Peyer's patch (tissue), 4 donors: ENCODE data around the gene RNF214. TPM values are rescaled to one million over a fixed set of nuclear protein-coding genes. Genes with fewer than 3 reads are reported as not detected.
A peak's percentile ranks its signal among the peaks of the same experiment; 100 is the strongest.

Source experiments
- DNase-seq, 3 donors: peaks; one replicate each; pipeline ENCODE4 v3.0.0-alpha.2; 2017 to 2019
- H3K27ac ChIP-seq, 4 donors: fragments of 200-600 bp; sonication (generic); one replicate each; pipeline ENCODE4 v1.5.1; 2016 to 2019
- H3K27me3 ChIP-seq, 2 donors: fragments of 200-600 bp; sonication (generic); one replicate each; pipeline ENCODE4 v1.5.1; 2019
- H3K36me3 ChIP-seq, 3 donors: fragments of 200-600 bp; sonication (generic); one replicate each; pipeline ENCODE4 v1.5.1; 2016 to 2019
- H3K4me1 ChIP-seq, 4 donors: fragments of 200-600 bp; sonication (generic); one replicate each; pipeline ENCODE4 v1.5.1; 2016 to 2019
- H3K4me3 ChIP-seq, 4 donors: fragments of 200-600 bp; sonication (generic); 1 replicate in 3 of 4; 2 replicates in 1 of 4; pipeline ENCODE4 v1.5.1; 2016 to 2019; ENCODE audit warnings: mild to moderate bottlenecking in 1 of 4
- H3K9me3 ChIP-seq, 4 donors: fragments of 200-600 bp; sonication (generic); one replicate each; pipeline ENCODE4 v1.5.1; 2016 to 2019; ENCODE audit warnings: mild to moderate bottlenecking in 1 of 4
- POLR2A ChIP-seq, 2 donors: fragments of 450-650 bp; IDR thresholded peaks; one replicate each; pipeline ENCODE4 v1.5.1; 2017; ENCODE audit warnings: antibody characterized with exemption in 2 of 2, mild to moderate bottlenecking in 2 of 2, moderate library complexity in 2 of 2
- total RNA-seq, 4 donors: library from RNA; depleted of rRNA; stranded (reverse); fragments of >200 nt; gene quantifications; one replicate each; pipeline ENCODE4 v1.1.0, GENCODE V29; 2016
- TF ChIP-seq, protein P1 (sequence below), 6 experiments: fragments of 450-650 bp in 4 of 6; fragments of 200-600 bp in 2 of 6; sonication (generic) in 1 of 6; IDR thresholded peaks; one replicate each; pipeline ENCODE4 v1.5.1; 2017 to 2019; ENCODE audit warnings: antibody characterized with exemption in 6 of 6, mild to moderate bottlenecking in 3 of 6, moderate library complexity in 1 of 6

Gene RNF214
- total RNA-seq, 4 donors from 2014 or later = 10.2 to 32.2 (median 13.4) TPM

DNA sequence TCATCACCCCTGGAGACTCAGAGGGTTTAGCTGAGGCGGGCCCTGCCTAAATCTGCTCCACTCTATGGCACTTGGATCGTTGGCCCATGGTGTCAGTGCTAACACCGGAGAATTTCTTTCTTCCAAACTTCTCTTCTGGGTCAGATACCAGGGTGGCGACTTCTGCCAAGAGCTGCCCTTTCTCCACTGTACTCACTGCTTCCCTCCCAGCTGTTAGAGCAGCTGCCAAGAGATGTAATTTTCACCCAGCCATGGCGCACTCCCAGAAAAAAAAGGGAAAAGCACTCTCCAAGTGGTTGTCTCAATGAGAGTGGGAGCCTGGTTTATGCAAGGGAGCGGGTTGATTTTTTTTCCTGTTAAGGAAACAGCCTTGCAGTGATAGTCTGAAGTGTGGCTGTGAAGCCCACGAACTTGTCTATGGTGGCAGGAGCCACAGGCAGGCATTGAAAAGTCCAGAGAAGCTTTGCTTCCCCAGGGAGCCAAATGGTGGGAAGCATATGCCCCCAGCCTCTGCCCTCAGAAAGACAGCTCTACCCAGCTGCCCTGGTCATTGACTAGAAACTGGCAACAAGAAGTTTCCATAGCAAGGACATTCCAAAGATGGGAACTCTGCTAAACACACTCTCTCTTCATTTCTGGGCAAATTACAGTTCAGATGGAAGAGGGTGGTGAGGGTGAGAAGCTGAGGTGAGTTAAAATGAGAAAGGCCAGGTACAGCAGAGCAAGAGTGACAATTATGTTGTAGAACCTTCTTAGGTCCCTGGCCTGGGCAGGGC, 11.3 kb upstream of the RNF214 start:
- Histone ChIP-seq H3K36me3 (peaks cover 0 to 66% (median 0%) of the 10 kb centered on the region in 3 donors), H3K27ac (peak overlapping the region; percentile 49 to 86 (median 65)), H3K4me3 (no peak overlapping the region), H3K9me3 (no peaks in the 10 kb centered on the region), H3K27me3 (no peaks in the 10 kb centered on the region), H3K4me1 (peaks cover 0 to 73% (median 7%) of the 10 kb centered on the region in 4 donors)
- TF ChIP-seq, protein P1, sequence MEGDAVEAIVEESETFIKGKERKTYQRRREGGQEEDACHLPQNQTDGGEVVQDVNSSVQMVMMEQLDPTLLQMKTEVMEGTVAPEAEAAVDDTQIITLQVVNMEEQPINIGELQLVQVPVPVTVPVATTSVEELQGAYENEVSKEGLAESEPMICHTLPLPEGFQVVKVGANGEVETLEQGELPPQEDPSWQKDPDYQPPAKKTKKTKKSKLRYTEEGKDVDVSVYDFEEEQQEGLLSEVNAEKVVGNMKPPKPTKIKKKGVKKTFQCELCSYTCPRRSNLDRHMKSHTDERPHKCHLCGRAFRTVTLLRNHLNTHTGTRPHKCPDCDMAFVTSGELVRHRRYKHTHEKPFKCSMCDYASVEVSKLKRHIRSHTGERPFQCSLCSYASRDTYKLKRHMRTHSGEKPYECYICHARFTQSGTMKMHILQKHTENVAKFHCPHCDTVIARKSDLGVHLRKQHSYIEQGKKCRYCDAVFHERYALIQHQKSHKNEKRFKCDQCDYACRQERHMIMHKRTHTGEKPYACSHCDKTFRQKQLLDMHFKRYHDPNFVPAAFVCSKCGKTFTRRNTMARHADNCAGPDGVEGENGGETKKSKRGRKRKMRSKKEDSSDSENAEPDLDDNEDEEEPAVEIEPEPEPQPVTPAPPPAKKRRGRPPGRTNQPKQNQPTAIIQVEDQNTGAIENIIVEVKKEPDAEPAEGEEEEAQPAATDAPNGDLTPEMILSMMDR (IDR thresholded peaks at IDR 0.05) = no peak
- no peak for TF ChIP-seq POLR2A (IDR thresholded peaks at IDR 0.05)
- peak in 1 of 3 donors; percentile 36 for DNase-seq

GRCh38 chr11:117221775-117222517, 10.5 kb upstream of the RNF214 start:
- Histone ChIP-seq H3K27me3 (no peaks in the 10 kb centered on the region), H3K4me1 (peaks cover 0 to 75% (median 7%) of the 10 kb centered on the region in 4 donors), H3K27ac (peak overlapping the region; percentile 49 to 86 (median 65)), H3K4me3 (no peak overlapping the region), H3K36me3 (peaks cover 0 to 63% (median 0%) of the 10 kb centered on the region in 3 donors), H3K9me3 (no peaks in the 10 kb centered on the region)
- no peak for TF ChIP-seq POLR2A (IDR thresholded peaks at IDR 0.05)
- TF ChIP-seq, protein P1 (IDR thresholded peaks at IDR 0.05) = no peak
- DNase-seq = peak in 2 of 3 donors; percentile 55 to 58

GRCh38 chr11:117222991-117223740, 9.3 kb upstream of the RNF214 start:
- Histone ChIP-seq H3K4me1 (peaks cover 0 to 75% (median 7%) of the 10 kb centered on the region in 4 donors), H3K9me3 (no peaks in the 10 kb centered on the region), H3K36me3 (peaks cover 0 to 63% (median 0%) of the 10 kb centered on the region in 3 donors), H3K4me3 (no peak overlapping the region), H3K27me3 (no peaks in the 10 kb centered on the region), H3K27ac (peak overlapping the region in 2 of 4 donors; percentile 85 to 86)
- TF ChIP-seq POLR2A (IDR thresholded peaks at IDR 0.05) = no peak
- TF ChIP-seq, protein P1 (IDR thresholded peaks at IDR 0.05) = no peak
- DNase-seq = peak in 1 of 3 donors; percentile 34

GRCh38 chr11:117223741-117224689, 8.5 kb upstream of the RNF214 start:
- H3K9me3 ChIP-seq = no peaks in the 10 kb centered on the region
- TF ChIP-seq, protein P1 (IDR thresholded peaks at IDR 0.05) = no peak
- TF ChIP-seq POLR2A (IDR thresholded peaks at IDR 0.05) = no peak
- H3K4me3 ChIP-seq = no peak overlapping the region
- peak overlapping the region in 3 of 4 donors; percentile 39 to 85 (median 66) for H3K27ac ChIP-seq
- H3K4me1 ChIP-seq = peaks cover 0 to 71% (median 7%) of the 10 kb centered on the region in 4 donors
- peaks cover 0 to 63% (median 0%) of the 10 kb centered on the region in 3 donors for H3K36me3 ChIP-seq
- DNase-seq = peak in 1 of 3 donors; percentile 64
- no peaks in the 10 kb centered on the region for H3K27me3 ChIP-seq
